GM23338 (cell line): ENCODE results near the gene OR11H6. TPM values are rescaled to one million over a fixed set of nuclear protein-coding genes. Genes with fewer than 3 reads are reported as not detected.

ENCODE experiments used
- ATAC-seq: fragments of 200-7000 bp; cut with Tn5 transposase; 3 replicates; pipeline ENCODE4 v1.9.1; 2020
- DNase-seq: peaks from one replicate; pipeline ENCODE4 v3.0.0-alpha.2; 2015; ENCODE audit warnings: low spot score
- H2AFZ ChIP-seq: fragments of 200-600 bp; sonication (generic); 2 replicates; pipeline ENCODE4 v1.8.0; 2016; ENCODE audit warnings: antibody characterized with exemption, mild to moderate bottlenecking, moderate library complexity
- H3F3A ChIP-seq: fragments of 200-600 bp; sonication (generic); replicated peaks from 2 replicates; pipeline ENCODE4 v1.8.0; 2017; ENCODE audit warnings: antibody characterized with exemption, mixed run types, low read depth
- H3K27ac ChIP-seq: fragments of 200-600 bp; sonication (generic); 2 replicates; pipeline ENCODE4 v1.6.1; 2016; ENCODE audit warnings: low read depth
- H3K27me3 ChIP-seq: fragments of 200-600 bp; sonication (generic); 2 replicates; pipeline ENCODE4 v1.8.0; 2016; ENCODE audit warnings: mild to moderate bottlenecking, mixed run types, moderate library complexity; ENCODE audit not compliant: insufficient read depth
- H3K36me3 ChIP-seq: fragments of 200-600 bp; sonication (generic); 2 replicates; pipeline ENCODE4 v1.8.0; 2016; ENCODE audit warnings: mild to moderate bottlenecking; ENCODE audit not compliant: insufficient read depth
- H3K4me1 ChIP-seq: fragments of 200-600 bp; sonication (generic); 2 replicates; pipeline ENCODE4 v1.8.0; 2016; ENCODE audit warnings: mild to moderate bottlenecking, moderate library complexity; ENCODE audit not compliant: insufficient read depth
- H3K4me2 ChIP-seq: fragments of 200-600 bp; sonication (generic); 2 replicates; pipeline ENCODE4 v1.7.1; 2017; ENCODE audit warnings: mixed run types
- H3K4me3 ChIP-seq: fragments of 200-600 bp; sonication (generic); 2 replicates; pipeline ENCODE4 v1.6.1; 2016; ENCODE audit warnings: mixed run types
- H3K79me2 ChIP-seq: fragments of 200-600 bp; sonication (generic); replicated peaks from 2 replicates; pipeline ENCODE4 v1.8.0; 2017; ENCODE audit warnings: mild to moderate bottlenecking; ENCODE audit not compliant: insufficient read depth
- H3K9me2 ChIP-seq: fragments of 200-600 bp; sonication (generic); 2 replicates; pipeline ENCODE4 v1.8.0; 2017; ENCODE audit not compliant: insufficient read depth
- H4K20me1 ChIP-seq: fragments of 200-600 bp; sonication (generic); replicated peaks from 2 replicates; pipeline ENCODE4 v1.8.0; 2017; ENCODE audit warnings: mild to moderate bottlenecking; ENCODE audit not compliant: insufficient read depth
- H3K27ac Mint-ChIP-seq: 2 replicates; pipeline ENCODE4 v1.8.0; 2020; ENCODE audit warnings: inconsistent platforms, mild to moderate bottlenecking, moderate library complexity, mixed read lengths
- H3K27me3 Mint-ChIP-seq: 3 replicates; pipeline ENCODE4 v1.8.0; 2022; ENCODE audit warnings: low read depth, mild to moderate bottlenecking, moderate library complexity, mixed read lengths, inconsistent platforms; ENCODE audit not compliant: insufficient read depth, poor library complexity
- H3K36me3 Mint-ChIP-seq: 3 replicates; pipeline ENCODE4 v1.8.0; 2021; ENCODE audit warnings: low read depth, mild to moderate bottlenecking, inconsistent platforms, moderate library complexity, mixed read lengths
- H3K4me1 Mint-ChIP-seq: 3 replicates; pipeline ENCODE4 v1.8.0; 2020; ENCODE audit warnings: mild to moderate bottlenecking, inconsistent platforms, mixed read lengths
- H3K4me3 Mint-ChIP-seq: 3 replicates; pipeline ENCODE4 v1.8.0; 2021; ENCODE audit warnings: moderate library complexity, mild to moderate bottlenecking, inconsistent platforms, mixed read lengths
- H3K9me3 Mint-ChIP-seq: 3 replicates; pipeline ENCODE4 v1.8.0; 2020; ENCODE audit warnings: moderate library complexity, mild to moderate bottlenecking, inconsistent platforms, mixed read lengths
- CREB1 ChIP-seq: fragments of 250-450 bp; sonication (Bioruptor Pico); IDR thresholded peaks from 2 replicates; pipeline ENCODE4 v1.5.0; 2020; ENCODE audit warnings: low read depth, mild to moderate bottlenecking, moderate library complexity
- EZH2phosphoT487 ChIP-seq: fragments of 200-600 bp; sonication (generic); IDR thresholded peaks from one replicate; pipeline ENCODE4 v1.8.1; 2018; ENCODE audit warnings: antibody characterized with exemption; ENCODE audit not compliant: unreplicated experiment
- JUNB ChIP-seq: IDR thresholded peaks from one replicate; pipeline ENCODE4 v1.6.1; 2016; ENCODE audit warnings: antibody characterized with exemption; ENCODE audit not compliant: unreplicated experiment
- NANOG ChIP-seq: IDR thresholded peaks from 2 replicates; pipeline ENCODE4 v1.6.1; 2016; ENCODE audit warnings: antibody characterized with exemption, borderline replicate concordance
- ZNF114 ChIP-seq: fragments of 250-450 bp; sonication (Bioruptor Pico); IDR thresholded peaks from 2 replicates; pipeline ENCODE4 v1.5.0; 2020; ENCODE audit warnings: mild to moderate bottlenecking, moderate library complexity
- ZNF331 ChIP-seq: fragments of 250-450 bp; sonication (Bioruptor Pico); IDR thresholded peaks from 2 replicates; pipeline ENCODE4 v1.5.0; 2020; ENCODE audit warnings: low read depth, mild to moderate bottlenecking, moderate library complexity
- polyA plus RNA-seq: library from polyadenylated mRNA; unstranded; fragments of >200 nt; fragmentation: Nextera tagmentation; extraction: Ambion mirVana; gene quantifications from 2 replicates; pipeline ENCODE4 v1.2.1, GENCODE V29; 2016
- total RNA-seq: library from RNA; depleted of rRNA; stranded (reverse); fragments of >200 nt; shearing (Covaris generic); gene quantifications from 2 replicates; pipeline ENCODE4 v1.2.3, GENCODE V29; 2014
- TF ChIP-seq, protein P1 (sequence below): IDR thresholded peaks from 2 replicates; pipeline ENCODE4 v1.6.1; 2016; ENCODE audit warnings: antibody characterized with exemption
- TF ChIP-seq, protein P2 (sequence below): fragments of 250-450 bp; sonication (Bioruptor Pico); IDR thresholded peaks from 2 replicates; pipeline ENCODE4 v1.5.0; 2020; ENCODE audit warnings: mild to moderate bottlenecking, moderate library complexity
- TF ChIP-seq, protein P3 (sequence below), 2 experiments: fragments of 200-600 bp in 1 of 2; sonication (generic) in 1 of 2; conservative IDR thresholded peaks; 2 replicates each; pipeline versions ENCODE4 v1.5.1 to v1.6.1; 2016 to 2017; ENCODE audit warnings: antibody characterized with exemption in 2 of 2, low read depth in 2 of 2, mild to moderate bottlenecking in 2 of 2, moderate library complexity in 1 of 2

OR11H6 gene
- total and polyA plus RNA-seq, 2 experiments from 2014 or later, result not detected

DNA sequence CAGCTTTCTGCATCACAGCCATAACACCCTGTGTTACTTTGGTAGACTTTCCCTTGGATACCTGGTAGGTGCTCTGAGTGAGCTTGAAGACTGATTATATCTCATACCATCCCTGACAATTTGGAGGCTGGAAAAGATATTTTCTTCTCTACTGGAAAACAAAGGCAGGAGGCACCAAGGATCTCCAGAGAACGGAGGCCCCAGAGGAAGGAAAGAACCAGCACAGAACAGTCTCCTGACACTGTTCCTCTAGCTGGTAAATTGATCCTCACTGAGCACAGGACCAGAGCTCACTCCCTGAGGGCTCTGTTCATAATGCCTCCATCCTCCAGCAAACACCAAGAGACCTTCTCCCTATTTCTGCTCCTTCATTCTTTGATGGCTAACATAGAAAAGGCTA lies 32.9 kb upstream of the OR11H6 start, which contains the start of gene OR11G2:
TSS of gene OR11G2 (plus strand) at position 301 of the 400 bp plus-strand sequence. CDS start 6,542 bp downstream, outside the sequence.
- peaks cover 2% of the 10 kb centered on the region for H3K27me3 Mint-ChIP-seq
- Histone ChIP-seq H3K36me3 (0 out of 2 replicates have a peak, but pooled peaks cover 10% of the 10 kb centered on the region), H3K27ac (no peak within 1 kb of the TSS), H3K4me2 (no peak within 1 kb of the TSS), H4K20me1 (no peaks in the 10 kb centered on the region), H3F3A (no peaks in the 10 kb centered on the region), H3K27me3 (no peaks in the 10 kb centered on the region), H3K9me2 (no peaks in the 10 kb centered on the region), H3K4me1 (no peaks in the 10 kb centered on the region), H2AFZ (no peak within 1 kb of the TSS), H3K4me3 (no peak within 1 kb of the TSS), H3K79me2 (no peaks in the 10 kb centered on the region)
- no peak for TF ChIP-seq CREB1 (CRISPR knock-in tag)
- TF ChIP-seq EZH2phosphoT487, result no peak
- TF ChIP-seq, protein P1, sequence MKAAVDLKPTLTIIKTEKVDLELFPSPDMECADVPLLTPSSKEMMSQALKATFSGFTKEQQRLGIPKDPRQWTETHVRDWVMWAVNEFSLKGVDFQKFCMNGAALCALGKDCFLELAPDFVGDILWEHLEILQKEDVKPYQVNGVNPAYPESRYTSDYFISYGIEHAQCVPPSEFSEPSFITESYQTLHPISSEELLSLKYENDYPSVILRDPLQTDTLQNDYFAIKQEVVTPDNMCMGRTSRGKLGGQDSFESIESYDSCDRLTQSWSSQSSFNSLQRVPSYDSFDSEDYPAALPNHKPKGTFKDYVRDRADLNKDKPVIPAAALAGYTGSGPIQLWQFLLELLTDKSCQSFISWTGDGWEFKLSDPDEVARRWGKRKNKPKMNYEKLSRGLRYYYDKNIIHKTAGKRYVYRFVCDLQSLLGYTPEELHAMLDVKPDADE, result no peak
- TF ChIP-seq ZNF331 (CRISPR knock-in tag), result no peak
- TF ChIP-seq JUNB, result no peak
- no peak for TF ChIP-seq NANOG
- TF ChIP-seq, protein P2, sequence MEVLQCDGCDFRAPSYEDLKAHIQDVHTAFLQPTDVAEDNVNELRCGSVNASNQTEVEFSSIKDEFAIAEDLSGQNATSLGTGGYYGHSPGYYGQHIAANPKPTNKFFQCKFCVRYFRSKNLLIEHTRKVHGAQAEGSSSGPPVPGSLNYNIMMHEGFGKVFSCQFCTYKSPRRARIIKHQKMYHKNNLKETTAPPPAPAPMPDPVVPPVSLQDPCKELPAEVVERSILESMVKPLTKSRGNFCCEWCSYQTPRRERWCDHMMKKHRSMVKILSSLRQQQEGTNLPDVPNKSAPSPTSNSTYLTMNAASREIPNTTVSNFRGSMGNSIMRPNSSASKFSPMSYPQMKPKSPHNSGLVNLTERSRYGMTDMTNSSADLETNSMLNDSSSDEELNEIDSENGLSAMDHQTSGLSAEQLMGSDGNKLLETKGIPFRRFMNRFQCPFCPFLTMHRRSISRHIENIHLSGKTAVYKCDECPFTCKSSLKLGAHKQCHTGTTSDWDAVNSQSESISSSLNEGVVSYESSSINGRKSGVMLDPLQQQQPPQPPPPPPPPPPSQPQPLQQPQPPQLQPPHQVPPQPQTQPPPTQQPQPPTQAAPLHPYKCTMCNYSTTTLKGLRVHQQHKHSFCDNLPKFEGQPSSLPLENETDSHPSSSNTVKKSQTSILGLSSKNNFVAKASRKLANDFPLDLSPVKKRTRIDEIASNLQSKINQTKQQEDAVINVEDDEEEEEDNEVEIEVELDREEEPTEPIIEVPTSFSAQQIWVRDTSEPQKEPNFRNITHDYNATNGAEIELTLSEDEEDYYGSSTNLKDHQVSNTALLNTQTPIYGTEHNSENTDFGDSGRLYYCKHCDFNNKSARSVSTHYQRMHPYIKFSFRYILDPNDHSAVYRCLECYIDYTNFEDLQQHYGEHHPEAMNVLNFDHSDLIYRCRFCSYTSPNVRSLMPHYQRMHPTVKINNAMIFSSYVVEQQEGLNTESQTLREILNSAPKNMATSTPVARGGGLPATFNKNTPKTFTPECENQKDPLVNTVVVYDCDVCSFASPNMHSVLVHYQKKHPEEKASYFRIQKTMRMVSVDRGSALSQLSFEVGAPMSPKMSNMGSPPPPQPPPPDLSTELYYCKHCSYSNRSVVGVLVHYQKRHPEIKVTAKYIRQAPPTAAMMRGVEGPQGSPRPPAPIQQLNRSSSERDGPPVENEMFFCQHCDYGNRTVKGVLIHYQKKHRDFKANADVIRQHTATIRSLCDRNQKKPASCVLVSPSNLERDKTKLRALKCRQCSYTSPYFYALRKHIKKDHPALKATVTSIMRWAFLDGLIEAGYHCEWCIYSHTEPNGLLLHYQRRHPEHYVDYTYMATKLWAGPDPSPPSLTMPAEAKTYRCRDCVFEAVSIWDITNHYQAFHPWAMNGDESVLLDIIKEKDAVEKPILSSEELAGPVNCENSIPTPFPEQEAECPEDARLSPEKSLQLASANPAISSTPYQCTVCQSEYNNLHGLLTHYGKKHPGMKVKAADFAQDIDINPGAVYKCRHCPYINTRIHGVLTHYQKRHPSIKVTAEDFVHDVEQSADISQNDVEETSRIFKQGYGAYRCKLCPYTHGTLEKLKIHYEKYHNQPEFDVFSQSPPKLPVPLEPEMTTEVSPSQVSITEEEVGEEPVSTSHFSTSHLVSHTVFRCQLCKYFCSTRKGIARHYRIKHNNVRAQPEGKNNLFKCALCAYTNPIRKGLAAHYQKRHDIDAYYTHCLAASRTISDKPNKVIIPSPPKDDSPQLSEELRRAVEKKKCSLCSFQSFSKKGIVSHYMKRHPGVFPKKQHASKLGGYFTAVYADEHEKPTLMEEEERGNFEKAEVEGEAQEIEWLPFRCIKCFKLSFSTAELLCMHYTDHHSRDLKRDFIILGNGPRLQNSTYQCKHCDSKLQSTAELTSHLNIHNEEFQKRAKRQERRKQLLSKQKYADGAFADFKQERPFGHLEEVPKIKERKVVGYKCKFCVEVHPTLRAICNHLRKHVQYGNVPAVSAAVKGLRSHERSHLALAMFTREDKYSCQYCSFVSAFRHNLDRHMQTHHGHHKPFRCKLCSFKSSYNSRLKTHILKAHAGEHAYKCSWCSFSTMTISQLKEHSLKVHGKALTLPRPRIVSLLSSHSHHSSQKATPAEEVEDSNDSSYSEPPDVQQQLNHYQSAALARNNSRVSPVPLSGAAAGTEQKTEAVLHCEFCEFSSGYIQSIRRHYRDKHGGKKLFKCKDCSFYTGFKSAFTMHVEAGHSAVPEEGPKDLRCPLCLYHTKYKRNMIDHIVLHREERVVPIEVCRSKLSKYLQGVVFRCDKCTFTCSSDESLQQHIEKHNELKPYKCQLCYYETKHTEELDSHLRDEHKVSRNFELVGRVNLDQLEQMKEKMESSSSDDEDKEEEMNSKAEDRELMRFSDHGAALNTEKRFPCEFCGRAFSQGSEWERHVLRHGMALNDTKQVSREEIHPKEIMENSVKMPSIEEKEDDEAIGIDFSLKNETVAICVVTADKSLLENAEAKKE (CRISPR knock-in tag), result no peak
- TF ChIP-seq ZNF114, result no peak
- TF ChIP-seq, protein P3, sequence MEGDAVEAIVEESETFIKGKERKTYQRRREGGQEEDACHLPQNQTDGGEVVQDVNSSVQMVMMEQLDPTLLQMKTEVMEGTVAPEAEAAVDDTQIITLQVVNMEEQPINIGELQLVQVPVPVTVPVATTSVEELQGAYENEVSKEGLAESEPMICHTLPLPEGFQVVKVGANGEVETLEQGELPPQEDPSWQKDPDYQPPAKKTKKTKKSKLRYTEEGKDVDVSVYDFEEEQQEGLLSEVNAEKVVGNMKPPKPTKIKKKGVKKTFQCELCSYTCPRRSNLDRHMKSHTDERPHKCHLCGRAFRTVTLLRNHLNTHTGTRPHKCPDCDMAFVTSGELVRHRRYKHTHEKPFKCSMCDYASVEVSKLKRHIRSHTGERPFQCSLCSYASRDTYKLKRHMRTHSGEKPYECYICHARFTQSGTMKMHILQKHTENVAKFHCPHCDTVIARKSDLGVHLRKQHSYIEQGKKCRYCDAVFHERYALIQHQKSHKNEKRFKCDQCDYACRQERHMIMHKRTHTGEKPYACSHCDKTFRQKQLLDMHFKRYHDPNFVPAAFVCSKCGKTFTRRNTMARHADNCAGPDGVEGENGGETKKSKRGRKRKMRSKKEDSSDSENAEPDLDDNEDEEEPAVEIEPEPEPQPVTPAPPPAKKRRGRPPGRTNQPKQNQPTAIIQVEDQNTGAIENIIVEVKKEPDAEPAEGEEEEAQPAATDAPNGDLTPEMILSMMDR (conservative IDR thresholded peaks at IDR 0.05; ENCODE audit: low read depth in 2 of 2), result no peak
- no peaks in the 10 kb centered on the region for H3K4me1 Mint-ChIP-seq
- ATAC-seq (no peak), DNase-seq (no peak)
- peaks cover 26% of the 10 kb centered on the region for H3K36me3 Mint-ChIP-seq
- H3K4me3 Mint-ChIP-seq, result no peak within 1 kb of the TSS
- H3K27ac Mint-ChIP-seq, result no peak within 1 kb of the TSS
- peaks cover 99% of the 10 kb centered on the region for H3K9me3 Mint-ChIP-seq
